MM.1S (cell line): ENCODE measurements around the gene OR8B8.
"Not testable (repeated sequence)": the region's sequence is repeated elsewhere in the genome, so short reads cannot be mapped to it uniquely, and the experiment has no call there.

Experiments used
- DNase-seq: peaks from one replicate; pipeline ENCODE4 v3.0.0-alpha.2; 2015
- H2AFZ ChIP-seq: fragments of 300-600 bp; sonication (generic); 2 replicates; pipeline ENCODE4 v1.6.0; 2016; ENCODE audit warnings: antibody characterized with exemption, low read length
- H3F3A ChIP-seq: fragments of 300-600 bp; sonication (generic); 2 replicates; pipeline ENCODE4 v1.6.1; 2016; ENCODE audit warnings: mild to moderate bottlenecking, antibody characterized with exemption, low read length, moderate library complexity, mixed read lengths; ENCODE audit not compliant: insufficient read depth
- H3K27ac ChIP-seq: fragments of 300-600 bp; sonication (generic); 2 replicates; pipeline ENCODE4 v1.5.1; 2016; ENCODE audit warnings: mild to moderate bottlenecking, low read length
- H3K27me3 ChIP-seq: fragments of 300-600 bp; sonication (generic); replicated peaks from 2 replicates; pipeline ENCODE4 v1.6.0; 2016; ENCODE audit warnings: low read length; ENCODE audit not compliant: insufficient read depth
- H3K36me3 ChIP-seq: fragments of 300-600 bp; sonication (generic); replicated peaks from 2 replicates; pipeline ENCODE4 v1.6.1; 2016; ENCODE audit warnings: mild to moderate bottlenecking, low read length, mixed read lengths; ENCODE audit not compliant: insufficient read depth
- H3K4me1 ChIP-seq: fragments of 300-600 bp; sonication (generic); 2 replicates; pipeline ENCODE4 v1.6.1; 2016; ENCODE audit warnings: low read length, mixed read lengths
- H3K4me2 ChIP-seq: fragments of 300-600 bp; sonication (generic); 2 replicates; pipeline ENCODE4 v1.6.0; 2016; ENCODE audit warnings: low read depth, low read length
- H3K4me3 ChIP-seq: fragments of 300-600 bp; sonication (generic); 2 replicates; pipeline ENCODE4 v1.5.1; 2016; ENCODE audit warnings: low read length, mixed read lengths
- H3K79me2 ChIP-seq: fragments of 300-600 bp; sonication (generic); 2 replicates; pipeline ENCODE4 v1.6.1; 2016; ENCODE audit warnings: mixed run types, low read length, mixed read lengths
- H3K9ac ChIP-seq: fragments of 300-600 bp; sonication (generic); 2 replicates; pipeline ENCODE4 v1.6.1; 2016; ENCODE audit warnings: low read length, mixed read lengths
- H3K9me2 ChIP-seq: fragments of 300-600 bp; sonication (generic); replicated peaks from 2 replicates; pipeline ENCODE4 v1.6.1; 2016; ENCODE audit warnings: mild to moderate bottlenecking, low read length, mixed read lengths; ENCODE audit not compliant: insufficient read depth
- H3K9me3 ChIP-seq: fragments of 300-600 bp; sonication (generic); replicated peaks from 2 replicates; pipeline ENCODE4 v1.6.1; 2016; ENCODE audit warnings: mild to moderate bottlenecking, low read length, mixed read lengths; ENCODE audit not compliant: insufficient read depth
- H4K20me1 ChIP-seq: fragments of 300-600 bp; sonication (generic); 2 replicates; pipeline ENCODE4 v1.6.1; 2016; ENCODE audit warnings: mild to moderate bottlenecking, low read length, moderate library complexity, mixed read lengths; ENCODE audit not compliant: insufficient read depth
- EZH2 ChIP-seq: fragments of 300-600 bp; sonication (generic); optimal IDR thresholded peaks from 2 replicates; pipeline ENCODE3; 2017; ENCODE audit warnings: low read depth, mild to moderate bottlenecking, antibody characterized with exemption, low read length, mixed read lengths
- EZH2phosphoT487 ChIP-seq: fragments of 300-600 bp; sonication (generic); IDR thresholded peaks from 2 replicates; pipeline ENCODE4 v1.6.1; 2018; ENCODE audit warnings: antibody characterized with exemption, low read length
- TF ChIP-seq, protein P1 (sequence below): fragments of 300-600 bp; sonication (generic); IDR thresholded peaks from 2 replicates; pipeline ENCODE4 v1.5.1; 2016; ENCODE audit warnings: antibody characterized with exemption, low read length, mixed read lengths

Gene OR8B8

DNA sequence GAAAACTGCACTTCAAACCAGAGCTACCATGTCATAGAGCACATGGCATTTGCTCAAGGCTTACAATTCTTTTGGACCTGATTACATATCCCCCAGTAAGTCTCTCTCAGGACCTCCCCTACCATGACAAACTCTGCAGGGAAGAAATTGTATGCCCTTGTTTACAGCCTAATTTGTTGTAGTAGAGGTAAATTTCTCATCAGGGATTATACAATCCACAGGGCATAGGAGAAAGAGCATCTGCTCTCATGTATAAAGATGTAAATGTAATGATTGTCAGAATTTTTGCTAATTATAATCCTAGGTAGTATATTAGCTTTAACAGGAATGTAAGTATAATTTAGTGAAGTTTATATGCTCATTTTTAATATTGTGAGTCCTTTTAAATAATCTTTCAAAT is 46.6 kb downstream of the OR8B8 start, which contains the start of gene OR8B3:
Gene OR8B3 (minus strand): TSS at position 101 of the 400 bp plus-strand sequence. CDS start 1,673 bp downstream, outside the sequence.
- H3K79me2 ChIP-seq = no peaks in the 10 kb centered on the region
- no peaks in the 10 kb centered on the region for H3K9me2 ChIP-seq
- no peak within 1 kb of the TSS for H3K27ac ChIP-seq
- H3K4me2 ChIP-seq = no peak within 1 kb of the TSS
- no peaks in the 10 kb centered on the region for H3K4me1 ChIP-seq
- H3K9ac ChIP-seq = no peak within 1 kb of the TSS
- H4K20me1 ChIP-seq = no peaks in the 10 kb centered on the region
- no peaks in the 10 kb centered on the region for H3K36me3 ChIP-seq
- no peaks in the 10 kb centered on the region for H3K9me3 ChIP-seq
- TF ChIP-seq EZH2 (no peak), EZH2phosphoT487 (no peak)
- TF ChIP-seq, protein P1, sequence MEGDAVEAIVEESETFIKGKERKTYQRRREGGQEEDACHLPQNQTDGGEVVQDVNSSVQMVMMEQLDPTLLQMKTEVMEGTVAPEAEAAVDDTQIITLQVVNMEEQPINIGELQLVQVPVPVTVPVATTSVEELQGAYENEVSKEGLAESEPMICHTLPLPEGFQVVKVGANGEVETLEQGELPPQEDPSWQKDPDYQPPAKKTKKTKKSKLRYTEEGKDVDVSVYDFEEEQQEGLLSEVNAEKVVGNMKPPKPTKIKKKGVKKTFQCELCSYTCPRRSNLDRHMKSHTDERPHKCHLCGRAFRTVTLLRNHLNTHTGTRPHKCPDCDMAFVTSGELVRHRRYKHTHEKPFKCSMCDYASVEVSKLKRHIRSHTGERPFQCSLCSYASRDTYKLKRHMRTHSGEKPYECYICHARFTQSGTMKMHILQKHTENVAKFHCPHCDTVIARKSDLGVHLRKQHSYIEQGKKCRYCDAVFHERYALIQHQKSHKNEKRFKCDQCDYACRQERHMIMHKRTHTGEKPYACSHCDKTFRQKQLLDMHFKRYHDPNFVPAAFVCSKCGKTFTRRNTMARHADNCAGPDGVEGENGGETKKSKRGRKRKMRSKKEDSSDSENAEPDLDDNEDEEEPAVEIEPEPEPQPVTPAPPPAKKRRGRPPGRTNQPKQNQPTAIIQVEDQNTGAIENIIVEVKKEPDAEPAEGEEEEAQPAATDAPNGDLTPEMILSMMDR = no peak
- no peak for DNase-seq
- no peaks in the 10 kb centered on the region for H3F3A ChIP-seq
- H3K4me3 ChIP-seq = no peak within 1 kb of the TSS
- H3K27me3 ChIP-seq = no peaks in the 10 kb centered on the region
- no peak within 1 kb of the TSS for H2AFZ ChIP-seq

DNA sequence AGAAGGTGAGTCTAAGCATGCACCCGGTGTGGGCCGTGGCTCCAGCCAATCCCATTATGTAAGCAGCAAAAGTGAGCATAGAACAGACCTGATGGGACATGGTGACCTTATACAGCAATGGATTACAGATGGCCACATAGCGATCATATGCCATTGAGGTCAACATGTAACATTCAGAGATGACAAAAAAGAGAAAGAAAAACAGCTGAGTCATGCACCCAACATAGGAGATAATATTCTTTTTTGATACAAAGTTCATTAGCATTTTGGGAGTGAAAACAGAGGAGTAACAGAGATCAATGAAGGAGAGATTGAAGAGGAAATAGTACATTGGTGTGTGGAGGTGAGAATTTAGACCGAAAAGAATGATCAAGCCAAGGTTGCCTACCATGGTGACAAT is 48.6 kb downstream of the OR8B8 start:
- H3K9me2 ChIP-seq, H3K4me2 ChIP-seq, H3K9ac ChIP-seq, H3K27ac ChIP-seq, H3K79me2 ChIP-seq, H3K4me1 ChIP-seq, H3F3A ChIP-seq, DNase-seq, H4K20me1 ChIP-seq, H3K27me3 ChIP-seq, H2AFZ ChIP-seq, H3K36me3 ChIP-seq, H3K4me3 ChIP-seq, H3K9me3 ChIP-seq: not testable (repeated sequence)

DNA sequence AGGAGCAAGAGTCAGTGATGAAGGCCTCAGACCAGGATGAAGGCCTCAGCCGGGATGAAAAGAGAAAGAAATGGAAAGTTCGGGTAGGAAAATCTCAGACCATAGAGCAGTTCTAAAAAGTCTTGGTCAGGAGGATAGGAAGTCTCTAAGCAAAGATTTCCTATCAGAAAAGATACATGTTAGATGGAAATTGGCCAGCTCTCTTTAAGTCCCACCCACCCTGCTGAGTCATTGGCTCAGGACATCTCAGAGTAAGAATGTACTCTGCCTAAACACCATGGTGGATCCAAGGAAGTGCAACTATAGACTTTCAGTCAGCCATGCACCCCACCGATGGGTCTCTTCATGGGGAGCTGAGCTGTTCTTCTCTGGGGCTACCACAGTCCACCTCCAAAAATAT is 51.1 kb downstream of the OR8B8 start:
- no peak for DNase-seq
- no peaks in the 10 kb centered on the region for H3K27me3 ChIP-seq
- H3K4me1 ChIP-seq = no peaks in the 10 kb centered on the region

More for the DNA sequence above, 51.1 kb downstream of the OR8B8 start:
- no peak overlapping the region for H3K4me2 ChIP-seq
- H2AFZ ChIP-seq = no peak overlapping the region
- no peaks in the 10 kb centered on the region for H4K20me1 ChIP-seq
- no peak overlapping the region for H3K4me3 ChIP-seq
- no peaks in the 10 kb centered on the region for H3K9me2 ChIP-seq
- H3K27ac ChIP-seq = no peak overlapping the region
- H3F3A ChIP-seq = no peaks in the 10 kb centered on the region
- no peak for TF ChIP-seq EZH2phosphoT487
- TF ChIP-seq EZH2 = no peak
- TF ChIP-seq, protein P1 = no peak
- no peaks in the 10 kb centered on the region for H3K36me3 ChIP-seq
- H3K79me2 ChIP-seq = no peaks in the 10 kb centered on the region
- H3K9me3 ChIP-seq = no peaks in the 10 kb centered on the region
- H3K9ac ChIP-seq = no peak overlapping the region
